Nephron (organoid): ENCODE data around the gene GMDS.
A peak's percentile ranks its signal among the peaks of the same experiment; 100 is the strongest.

Source experiments
- H3K27ac Mint-ChIP-seq, 3 experiments: 2 replicates each; pipeline ENCODE4 v1.8.0; 2020; ENCODE audit warnings: mixed read lengths in 3 of 3, mild to moderate bottlenecking in 2 of 3, moderate library complexity in 1 of 3
- H3K27me3 Mint-ChIP-seq: 2 replicates; pipeline ENCODE4 v1.8.0; 2021; ENCODE audit warnings: low read depth, mild to moderate bottlenecking, moderate library complexity, mixed read lengths
- H3K36me3 Mint-ChIP-seq: 2 replicates; pipeline ENCODE4 v1.8.0; 2020; ENCODE audit warnings: low read depth, mixed read lengths
- H3K4me1 Mint-ChIP-seq: 2 replicates; pipeline ENCODE4 v1.8.0; 2020; ENCODE audit warnings: mixed read lengths
- H3K4me3 Mint-ChIP-seq, 3 experiments: 2 replicates each; pipeline ENCODE4 v1.8.0; 2020; ENCODE audit warnings: mild to moderate bottlenecking in 3 of 3, mixed read lengths in 3 of 3, moderate library complexity in 2 of 3
- H3K9me3 Mint-ChIP-seq: 2 replicates; pipeline ENCODE4 v1.8.0; 2020; ENCODE audit warnings: mixed read lengths
- TF ChIP-seq, protein P1 (sequence below), 3 experiments: fragments of 200-600 bp; sonication (generic); IDR thresholded peaks; one replicate each; pipeline ENCODE4 v1.5.0; 2021; ENCODE audit warnings: antibody characterized with exemption in 3 of 3; ENCODE audit not compliant: unreplicated experiment in 3 of 3

GMDS gene

GRCh38 chr6:2190661-2191389 lies 54.6 kb downstream of the GMDS start:
- TF ChIP-seq, protein P1, sequence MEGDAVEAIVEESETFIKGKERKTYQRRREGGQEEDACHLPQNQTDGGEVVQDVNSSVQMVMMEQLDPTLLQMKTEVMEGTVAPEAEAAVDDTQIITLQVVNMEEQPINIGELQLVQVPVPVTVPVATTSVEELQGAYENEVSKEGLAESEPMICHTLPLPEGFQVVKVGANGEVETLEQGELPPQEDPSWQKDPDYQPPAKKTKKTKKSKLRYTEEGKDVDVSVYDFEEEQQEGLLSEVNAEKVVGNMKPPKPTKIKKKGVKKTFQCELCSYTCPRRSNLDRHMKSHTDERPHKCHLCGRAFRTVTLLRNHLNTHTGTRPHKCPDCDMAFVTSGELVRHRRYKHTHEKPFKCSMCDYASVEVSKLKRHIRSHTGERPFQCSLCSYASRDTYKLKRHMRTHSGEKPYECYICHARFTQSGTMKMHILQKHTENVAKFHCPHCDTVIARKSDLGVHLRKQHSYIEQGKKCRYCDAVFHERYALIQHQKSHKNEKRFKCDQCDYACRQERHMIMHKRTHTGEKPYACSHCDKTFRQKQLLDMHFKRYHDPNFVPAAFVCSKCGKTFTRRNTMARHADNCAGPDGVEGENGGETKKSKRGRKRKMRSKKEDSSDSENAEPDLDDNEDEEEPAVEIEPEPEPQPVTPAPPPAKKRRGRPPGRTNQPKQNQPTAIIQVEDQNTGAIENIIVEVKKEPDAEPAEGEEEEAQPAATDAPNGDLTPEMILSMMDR (IDR thresholded peaks at IDR 0.05; ENCODE audit: unreplicated experiment in 3 of 3): no peak
- Mint-ChIP-seq H3K27me3 (no peaks in the 10 kb centered on the region), H3K9me3 (no peaks in the 10 kb centered on the region), H3K36me3 (no peaks in the 10 kb centered on the region), H3K27ac (no peak overlapping the region), H3K4me1 (peaks cover 19% of the 10 kb centered on the region), H3K4me3 (no peak overlapping the region)

GRCh38 chr6:2188856-2189384 lies 56.5 kb downstream of the GMDS start:
- H3K36me3 Mint-ChIP-seq: no peaks in the 10 kb centered on the region
- TF ChIP-seq, protein P1 (IDR thresholded peaks at IDR 0.05; ENCODE audit: unreplicated experiment in 3 of 3): no peak
- H3K4me3 Mint-ChIP-seq: no peak overlapping the region
- H3K27ac Mint-ChIP-seq: peak overlapping the region in 2 of 3 experiments; percentile 0 to 2
- H3K9me3 Mint-ChIP-seq: no peaks in the 10 kb centered on the region
- H3K4me1 Mint-ChIP-seq: peaks cover 19% of the 10 kb centered on the region
- no peaks in the 10 kb centered on the region for H3K27me3 Mint-ChIP-seq

GRCh38 chr6:2188397-2188796 lies 57.0 kb downstream of the GMDS start:
- TF ChIP-seq, protein P1 (IDR thresholded peaks at IDR 0.05; ENCODE audit: unreplicated experiment in 3 of 3): no peak
- Mint-ChIP-seq H3K4me1 (peaks cover 19% of the 10 kb centered on the region), H3K36me3 (no peaks in the 10 kb centered on the region), H3K4me3 (no peak overlapping the region), H3K9me3 (no peaks in the 10 kb centered on the region), H3K27ac (peak overlapping the region in 1 of 3 experiments; percentile 2), H3K27me3 (no peaks in the 10 kb centered on the region)

DNA sequence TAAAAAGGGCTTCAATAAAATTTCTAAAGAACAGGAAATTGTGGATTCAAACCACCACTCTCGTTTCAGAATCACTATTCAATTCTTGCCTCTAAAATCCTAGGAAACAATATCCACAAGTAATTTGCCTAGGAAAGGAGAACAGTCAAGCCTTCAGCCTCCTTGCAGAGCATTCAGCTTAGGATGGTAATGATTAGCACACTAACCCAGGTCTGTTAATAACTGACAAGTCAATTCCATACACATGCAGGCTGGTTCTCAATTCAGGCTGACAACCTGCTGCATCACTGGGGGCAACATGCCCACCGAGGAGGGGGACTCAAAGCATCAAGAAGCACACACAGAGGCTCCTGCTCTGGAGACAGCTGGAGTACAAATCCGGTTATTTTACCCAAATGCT lies 57.6 kb downstream of the GMDS start:
- H3K36me3 Mint-ChIP-seq: no peaks in the 10 kb centered on the region
- TF ChIP-seq, protein P1 (IDR thresholded peaks at IDR 0.05; ENCODE audit: unreplicated experiment in 3 of 3): no peak

GRCh38 chr6:2186516-2186915 lies 58.9 kb downstream of the GMDS start:
- no peak overlapping the region for H3K4me3 Mint-ChIP-seq
- peaks cover 23% of the 10 kb centered on the region for H3K4me1 Mint-ChIP-seq
- TF ChIP-seq, protein P1 (IDR thresholded peaks at IDR 0.05; ENCODE audit: unreplicated experiment in 3 of 3): no peak
- H3K9me3 Mint-ChIP-seq: no peaks in the 10 kb centered on the region
- no peaks in the 10 kb centered on the region for H3K36me3 Mint-ChIP-seq
- H3K27me3 Mint-ChIP-seq: no peaks in the 10 kb centered on the region
- H3K27ac Mint-ChIP-seq: no peak overlapping the region

More for the DNA sequence above, 57.6 kb downstream of the GMDS start:
- Mint-ChIP-seq H3K4me1 (peaks cover 19% of the 10 kb centered on the region), H3K27me3 (no peaks in the 10 kb centered on the region), H3K4me3 (no peak overlapping the region), H3K9me3 (no peaks in the 10 kb centered on the region), H3K27ac (peak overlapping the region; percentile 49 to 83 (median 77))

- H3K27ac Mint-ChIP-seq: no peak overlapping the region
- no peaks in the 10 kb centered on the region for H3K36me3 Mint-ChIP-seq
Measured at GRCh38 chr6:2185466-2185865, 59.9 kb downstream of the GMDS start.

More at GRCh38 chr6:2185466-2185865, 59.9 kb downstream of the GMDS start:
- no peaks in the 10 kb centered on the region for H3K27me3 Mint-ChIP-seq
- H3K9me3 Mint-ChIP-seq: no peaks in the 10 kb centered on the region
- H3K4me1 Mint-ChIP-seq: peaks cover 27% of the 10 kb centered on the region
- H3K4me3 Mint-ChIP-seq: no peak overlapping the region
- TF ChIP-seq, protein P1 (IDR thresholded peaks at IDR 0.05; ENCODE audit: unreplicated experiment in 3 of 3): no peak
